GM12864 (cell line): ENCODE results near the gene HERC6.

Experiments used
- DNase-seq: peaks from one replicate; pipeline ENCODE4 v3.0.0-alpha.2; 2011; ENCODE audit warnings: low read depth
- H3K4me3 ChIP-seq: 2 replicates; pipeline ENCODE4 v1.5.1; 2011; ENCODE audit warnings: mild to moderate bottlenecking, low read depth, low read length, control low read depth
- TF ChIP-seq, protein P1 (sequence below): IDR thresholded peaks from 2 replicates; pipeline ENCODE4 v1.5.1; 2011; ENCODE audit warnings: low read depth, mild to moderate bottlenecking, moderate library complexity, low read length, control low read depth, inconsistent platforms; ENCODE audit errors: missing control alignments

The HERC6 gene

DNA sequence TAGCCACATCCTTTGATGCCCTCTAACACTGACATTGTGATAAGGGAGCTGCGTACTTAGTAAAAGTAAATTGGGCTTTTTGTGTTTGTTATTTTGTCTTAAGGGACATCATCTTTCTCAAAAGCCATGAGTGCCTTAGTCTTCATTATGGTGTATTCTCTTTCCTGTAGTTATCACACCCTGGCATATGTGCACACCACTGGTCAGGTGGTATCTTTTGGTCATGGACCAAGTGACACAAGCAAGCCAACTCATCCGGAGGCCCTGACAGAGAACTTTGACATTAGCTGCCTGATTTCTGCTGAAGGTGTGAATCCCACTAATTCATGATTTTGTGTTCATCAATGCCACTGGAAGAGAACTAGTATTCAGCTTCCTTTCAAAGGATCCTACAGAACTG lies 18.0 kb downstream of the HERC6 start:
- TF ChIP-seq, protein P1, sequence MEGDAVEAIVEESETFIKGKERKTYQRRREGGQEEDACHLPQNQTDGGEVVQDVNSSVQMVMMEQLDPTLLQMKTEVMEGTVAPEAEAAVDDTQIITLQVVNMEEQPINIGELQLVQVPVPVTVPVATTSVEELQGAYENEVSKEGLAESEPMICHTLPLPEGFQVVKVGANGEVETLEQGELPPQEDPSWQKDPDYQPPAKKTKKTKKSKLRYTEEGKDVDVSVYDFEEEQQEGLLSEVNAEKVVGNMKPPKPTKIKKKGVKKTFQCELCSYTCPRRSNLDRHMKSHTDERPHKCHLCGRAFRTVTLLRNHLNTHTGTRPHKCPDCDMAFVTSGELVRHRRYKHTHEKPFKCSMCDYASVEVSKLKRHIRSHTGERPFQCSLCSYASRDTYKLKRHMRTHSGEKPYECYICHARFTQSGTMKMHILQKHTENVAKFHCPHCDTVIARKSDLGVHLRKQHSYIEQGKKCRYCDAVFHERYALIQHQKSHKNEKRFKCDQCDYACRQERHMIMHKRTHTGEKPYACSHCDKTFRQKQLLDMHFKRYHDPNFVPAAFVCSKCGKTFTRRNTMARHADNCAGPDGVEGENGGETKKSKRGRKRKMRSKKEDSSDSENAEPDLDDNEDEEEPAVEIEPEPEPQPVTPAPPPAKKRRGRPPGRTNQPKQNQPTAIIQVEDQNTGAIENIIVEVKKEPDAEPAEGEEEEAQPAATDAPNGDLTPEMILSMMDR = no peak

DNA sequence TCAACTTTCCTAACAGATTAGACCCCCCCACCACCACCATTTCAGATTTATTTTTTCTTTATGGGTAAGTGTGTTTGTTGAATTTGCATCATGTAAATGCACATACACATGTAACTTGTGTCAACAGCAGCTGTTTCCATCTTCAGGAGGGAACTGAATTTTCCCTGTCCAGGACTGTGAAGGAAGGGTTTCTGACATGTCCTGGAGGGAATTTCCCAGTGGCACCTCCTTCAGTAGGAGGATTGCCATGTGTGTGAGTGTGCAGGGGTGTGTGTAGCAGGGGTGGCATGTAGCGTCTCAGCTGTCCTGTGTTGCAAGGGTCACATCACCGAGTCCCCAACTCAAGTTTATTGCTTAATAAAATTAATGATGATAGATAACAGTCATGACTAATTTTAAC lies 19.7 kb downstream of the HERC6 start:
- no peak for DNase-seq
- H3K4me3 ChIP-seq = no peak overlapping the region
- TF ChIP-seq, protein P1 = no peak

More for the DNA sequence above, 18.0 kb downstream of the HERC6 start:
- H3K4me3 ChIP-seq = no peak overlapping the region
- no peak for DNase-seq

DNA sequence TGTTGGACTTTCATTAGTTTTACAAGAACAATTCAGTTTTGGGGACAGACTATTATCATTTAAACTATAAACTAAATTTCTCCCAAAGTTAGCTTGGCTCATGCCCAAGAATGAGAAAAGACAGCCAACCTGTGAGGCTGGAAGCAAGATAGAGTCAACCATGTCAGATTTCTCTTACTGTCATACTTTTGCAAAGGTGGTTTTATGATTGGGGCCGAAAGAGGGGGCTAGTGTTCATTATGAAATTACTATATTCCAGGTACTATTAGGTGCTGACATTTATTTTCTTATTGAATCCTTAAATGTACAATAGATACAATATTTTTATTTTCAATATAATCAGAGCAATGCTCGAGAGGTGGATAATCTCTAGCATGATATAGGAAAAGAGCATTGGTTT lies 30.6 kb downstream of the HERC6 start:
- no peak overlapping the region for H3K4me3 ChIP-seq
- TF ChIP-seq, protein P1 = no peak
- no peak for DNase-seq

DNA sequence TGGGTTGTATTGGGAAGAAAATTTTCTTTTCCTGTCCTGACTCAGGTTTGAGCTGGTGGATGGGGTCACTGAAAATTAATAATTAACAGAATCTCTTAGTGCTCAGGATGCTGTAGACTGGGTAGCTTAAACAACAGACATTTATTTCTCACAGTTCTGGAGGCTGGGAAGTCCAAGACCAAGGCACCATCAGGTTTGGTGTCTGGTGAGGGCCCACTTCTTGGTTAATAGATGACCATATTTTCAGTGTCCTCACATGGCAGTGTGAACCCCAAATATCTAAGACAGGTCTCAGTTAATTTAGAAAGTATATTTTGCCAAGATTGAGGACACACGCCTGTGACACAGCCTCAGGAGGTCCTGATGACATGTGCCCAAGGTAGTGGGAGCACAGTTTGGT lies 31.1 kb downstream of the HERC6 start:
- no peak overlapping the region for H3K4me3 ChIP-seq
- TF ChIP-seq, protein P1 = no peak
- DNase-seq = no peak

DNA sequence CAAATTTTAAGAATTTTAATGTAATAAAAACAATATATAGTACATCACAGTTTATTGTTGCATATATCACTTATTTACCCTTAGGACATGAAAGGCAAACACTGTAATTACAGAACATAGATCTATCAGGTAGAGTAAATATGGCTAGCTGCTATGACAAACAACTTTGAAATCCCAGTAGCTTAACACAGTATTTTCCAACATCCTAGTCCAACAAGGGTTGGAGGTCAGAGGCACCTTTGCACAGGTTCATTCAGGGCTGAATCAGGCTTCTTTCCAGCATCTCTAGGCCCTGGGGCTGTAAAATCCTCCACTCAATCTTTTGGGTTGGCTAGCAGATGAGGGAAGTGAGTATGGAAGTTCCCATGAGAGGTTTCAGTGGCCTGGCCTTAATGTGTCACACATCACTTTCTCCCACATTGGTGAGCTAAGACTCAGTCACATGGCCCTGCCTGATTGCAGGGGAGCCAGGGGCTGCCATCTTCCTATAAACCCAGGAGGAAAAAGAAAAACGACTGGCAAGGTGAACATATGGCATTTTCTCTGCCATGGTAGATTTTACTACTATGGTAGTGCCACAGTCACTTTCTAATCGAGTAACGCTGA lies 32.9 kb downstream of the HERC6 start:
- no peak overlapping the region for H3K4me3 ChIP-seq
- DNase-seq = no peak
- TF ChIP-seq, protein P1 = no peak

DNA sequence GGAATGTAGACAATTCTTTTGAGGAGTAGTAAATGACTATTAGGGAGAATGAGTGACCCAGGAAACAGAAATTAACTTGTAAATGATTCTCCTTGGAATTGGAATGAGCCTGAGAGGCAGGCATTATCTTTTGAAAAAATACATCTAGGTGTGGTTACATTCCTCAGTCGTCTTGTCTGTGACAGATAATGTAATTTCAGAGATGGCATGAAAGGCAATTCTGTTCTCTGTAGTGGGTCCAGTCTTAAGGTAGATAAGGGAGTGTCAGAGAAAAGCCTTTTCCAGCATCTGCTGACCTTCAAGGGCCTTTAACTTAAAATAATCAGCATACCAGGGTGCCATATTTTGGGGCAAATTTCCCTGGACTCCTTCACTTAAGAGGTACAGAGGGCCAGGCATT lies 35.1 kb downstream of the HERC6 start:
- no peak for DNase-seq
- TF ChIP-seq, protein P1 = no peak
- no peak overlapping the region for H3K4me3 ChIP-seq

DNA sequence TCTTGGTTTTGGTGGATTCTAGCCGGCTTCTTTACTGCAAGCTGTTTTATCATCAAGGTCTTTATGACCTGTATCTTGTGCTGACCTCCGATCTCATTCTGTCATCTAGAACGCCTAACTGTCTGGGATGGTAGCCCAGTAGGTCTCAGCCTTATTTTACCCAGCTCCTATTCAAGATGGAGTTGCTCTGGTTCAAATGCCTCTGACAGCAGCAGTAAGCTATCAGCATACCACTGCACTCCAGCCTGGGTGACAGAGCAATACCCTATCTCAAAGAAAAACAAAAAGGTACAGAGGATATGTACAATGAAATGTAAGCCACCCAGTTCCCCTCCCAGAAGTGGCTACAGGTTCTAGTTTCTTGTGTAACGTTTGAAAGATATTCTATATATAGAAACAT lies 36.1 kb downstream of the HERC6 start:
- DNase-seq = no peak
- H3K4me3 ChIP-seq = no peak overlapping the region
- TF ChIP-seq, protein P1 = no peak
